ENCODE data around the gene SORCS2. TPM values are rescaled to one million over a fixed set of nuclear protein-coding genes. Genes with fewer than 3 reads are reported as not detected.

The SORCS2 gene
- total and polyA plus RNA-seq, 2 of the 4 experiments (the other 2 are of a cell fraction), result 0.36 to 0.62 TPM

DNA sequence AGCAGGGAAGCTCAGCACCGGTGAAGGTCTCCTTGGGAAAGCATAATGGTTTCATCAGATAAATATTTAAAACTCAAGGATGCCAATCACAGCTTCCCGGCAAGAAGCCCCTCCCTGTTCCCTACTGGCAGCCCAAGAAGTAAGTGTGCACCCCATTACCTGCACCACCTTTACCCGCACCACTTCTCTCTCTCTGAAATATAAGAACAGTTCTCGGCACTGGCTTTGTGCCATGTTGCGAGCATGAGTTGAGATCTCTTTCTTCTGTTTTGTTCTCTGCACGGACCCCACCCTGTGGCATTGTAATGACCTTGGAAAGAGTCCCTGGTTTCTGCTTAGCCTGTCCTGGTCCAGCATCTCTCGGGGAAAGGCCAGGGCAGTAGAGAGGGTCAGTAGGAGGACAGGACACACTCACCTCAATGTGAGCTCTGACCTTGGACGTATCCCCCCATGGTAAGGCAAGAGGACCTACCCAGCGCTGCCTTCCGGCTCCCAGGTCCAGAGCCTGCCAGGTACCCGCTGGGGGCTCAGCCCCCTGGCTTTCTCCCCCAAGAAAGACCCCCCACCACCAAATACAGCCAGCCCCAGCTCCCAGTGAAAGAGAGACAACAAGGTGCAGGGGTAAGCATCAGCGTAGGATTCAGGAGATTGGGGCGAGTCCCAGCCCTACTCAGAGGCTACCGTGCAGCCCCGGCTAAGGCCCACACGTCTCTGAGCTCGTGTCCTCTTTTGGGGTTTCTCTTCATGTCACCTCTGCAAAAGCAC lies 161.7 kb downstream of the SORCS2 start:
- no peak overlapping the region for H4K8ac ChIP-seq (ENCODE audit: low read depth in 2 of 2, low read length in 2 of 2)
- CTCF ChIA-PET, result no interaction called here
- H3K4me2 ChIP-seq (ENCODE audit: low read depth, low read length), result no peak overlapping the region
- no peak overlapping the region for H2BK20ac ChIP-seq (ENCODE audit: low read depth, low read length)
- no peak overlapping the region for H3K4me3 ChIP-seq (ENCODE audit: insufficient read depth, low read depth, low read length)
- H3K9me1 ChIP-seq (ENCODE audit: insufficient read depth, low read length), result no peaks in the 10 kb centered on the region
- no peak overlapping the region for H3K9ac ChIP-seq (ENCODE audit: low read depth, low read length)
- H2AFZ ChIP-seq (replicated peaks; ENCODE audit: low read length, poor library complexity), result no peak overlapping the region
- no peaks in the 10 kb centered on the region for H3K79me1 ChIP-seq (ENCODE audit: low read depth in 1 of 2, low read length in 2 of 2)
- dilution Hi-C loops (cut with HindIII; ENCODE audit: low sequenced_read_pairs, unreplicated experiment), result no loop called here
- TF ChIP-seq RAD21 (IDR thresholded peaks at IDR 0.05; ENCODE audit: low read length), result no peak
- H4K5ac ChIP-seq (ENCODE audit: low read depth, low read length), result no peak overlapping the region
- in situ Hi-C loops (cut with MboI; ENCODE audit: low sequenced_read_pairs), result no loop called here
- H2BK15ac ChIP-seq (ENCODE audit: low read depth, low read length), result no peak overlapping the region
- H4K20me1 ChIP-seq (ENCODE audit: insufficient read depth, low read length), result no peaks in the 10 kb centered on the region; the same call in 1 of the 2 replicates
- no peak overlapping the region for H2BK5ac ChIP-seq (ENCODE audit: low read depth, low read length, poor library complexity, severe bottlenecking)
- no peak overlapping the region for H2AK9ac ChIP-seq (replicated peaks; ENCODE audit: low read depth, low read length, poor library complexity)
- intact Hi-C loops (cut with micrococcal nuclease), result no loop called here
- no TSS peak for BruUV-seq (replicated peaks)
- peaks cover 27% of the 10 kb centered on the region for H3K27me3 ChIP-seq (ENCODE audit: control insufficient read depth, insufficient read depth, low read length)
- H2BK120ac ChIP-seq (ENCODE audit: low read depth, low read length), result no peak overlapping the region
- no peak overlapping the region for H4K91ac ChIP-seq (ENCODE audit: insufficient read depth, low read depth, low read length)
- WGBS, 2 experiments (ENCODE audit: extremely low coverage in 2 of 2, insufficient read length in 1 of 2), result 90% methylated on average over 8 of the region's 17 CpGs; no CpG with 5 or more reads in 1 of the 2 experiments
- POLR2A ChIA-PET (ENCODE audit: unreplicated experiment), result no interaction called here
- no peak overlapping the region for H3K56ac ChIP-seq (ENCODE audit: extremely low read depth, insufficient read depth, low read length)
- no peak overlapping the region for H3K27ac ChIP-seq (ENCODE audit: insufficient read depth, low read length)
- no peak overlapping the region for H3K14ac ChIP-seq (replicated peaks; ENCODE audit: low read depth, low read length)
- no peak for DNase-seq
- H3K18ac ChIP-seq (ENCODE audit: low read depth, low read length), result no peak overlapping the region
- H2AK5ac ChIP-seq (ENCODE audit: low read depth, low read length), result no peak overlapping the region
- H3K4ac ChIP-seq (ENCODE audit: low read depth, low read length), result no peak overlapping the region
- no peak for ATAC-seq (ENCODE audit: low read depth)
- H3K23ac ChIP-seq (ENCODE audit: low read depth, low read length), result no peak overlapping the region
- 0 out of 2 replicates have a peak, but pooled peaks cover 2% of the 10 kb centered on the region for H3K4me1 ChIP-seq (ENCODE audit: control insufficient read depth, insufficient read depth, low read length)
- H3K9me3 ChIP-seq (ENCODE audit: control insufficient read depth, insufficient read depth, low read length), result no peaks in the 10 kb centered on the region
- H3K36me3 ChIP-seq (ENCODE audit: control insufficient read depth, insufficient read depth, low read length), result no peaks in the 10 kb centered on the region
